HepG2 (cell line): ENCODE results near the gene NEAT1.

Experiments used
- ATF1 ChIP-seq: IDR thresholded peaks from 2 replicates; pipeline ENCODE4 v1.6.1; 2016; ENCODE audit warnings: mild to moderate bottlenecking, control low read depth
- CTCF ChIP-seq: sonication (generic); formaldehyde crosslinking; IDR thresholded peaks from 2 replicates; pipeline ENCODE4 v1.5.0; 2020; ENCODE audit warnings: mild to moderate bottlenecking, missing genetic modification reagents, moderate library complexity
- EZH2 ChIP-seq: conservative IDR thresholded peaks from 2 replicates; pipeline ENCODE4 v1.6.1; 2012; ENCODE audit warnings: mild to moderate bottlenecking, low read depth, low read length, moderate library complexity
- FUBP1 ChIP-seq: sonication (generic); formaldehyde crosslinking; IDR thresholded peaks from 2 replicates; pipeline ENCODE4 v1.5.1; 2020; ENCODE audit warnings: missing genetic modification reagents, mild to moderate bottlenecking, borderline replicate concordance
- MAX ChIP-seq: IDR thresholded peaks from 2 replicates; pipeline ENCODE4 v1.6.1; 2012; ENCODE audit warnings: inconsistent platforms
- MXI1 ChIP-seq: IDR thresholded peaks from 3 replicates; pipeline ENCODE4 v1.6.1; 2012; ENCODE audit warnings: low read depth, low read length, inconsistent platforms, borderline replicate concordance
- RARG ChIP-seq: sonication (generic); formaldehyde crosslinking; IDR thresholded peaks from 2 replicates; pipeline ENCODE4 v1.4.0; 2020; ENCODE audit warnings: low read depth, mild to moderate bottlenecking, missing genetic modification reagents
- SOX13 ChIP-seq, 3 experiments: fragments of 450-650 bp in 1 of 3; sonication (generic) in 1 of 3; formaldehyde crosslinking in 1 of 3; IDR thresholded peaks in 2 of 3; conservative IDR thresholded peaks in 1 of 3; 2 replicates each; pipeline versions ENCODE4 v1.5.0 to v1.6.1; 2016 to 2020; ENCODE audit warnings: antibody characterized with exemption in 1 of 3, mild to moderate bottlenecking in 1 of 3, missing compliant biosample characterization in 1 of 3, missing genetic modification reagents in 1 of 3, moderate library complexity in 1 of 3
- YY1 ChIP-seq: IDR thresholded peaks from 2 replicates; pipeline ENCODE4 v1.6.1; 2011; ENCODE audit warnings: low read length, low read depth, moderate library complexity, mild to moderate bottlenecking; ENCODE audit not compliant: insufficient read depth, insufficient replicate concordance
- ZSCAN20 ChIP-seq: sonication (generic); formaldehyde crosslinking; IDR thresholded peaks from 2 replicates; pipeline ENCODE4 v1.4.0; 2020; ENCODE audit warnings: missing genetic modification reagents, mild to moderate bottlenecking, borderline replicate concordance
- TF ChIP-seq, protein P1 (sequence below): conservative IDR thresholded peaks from 2 replicates; pipeline ENCODE4 v1.6.1; 2018; ENCODE audit warnings: missing genetic modification reagents

DNA sequence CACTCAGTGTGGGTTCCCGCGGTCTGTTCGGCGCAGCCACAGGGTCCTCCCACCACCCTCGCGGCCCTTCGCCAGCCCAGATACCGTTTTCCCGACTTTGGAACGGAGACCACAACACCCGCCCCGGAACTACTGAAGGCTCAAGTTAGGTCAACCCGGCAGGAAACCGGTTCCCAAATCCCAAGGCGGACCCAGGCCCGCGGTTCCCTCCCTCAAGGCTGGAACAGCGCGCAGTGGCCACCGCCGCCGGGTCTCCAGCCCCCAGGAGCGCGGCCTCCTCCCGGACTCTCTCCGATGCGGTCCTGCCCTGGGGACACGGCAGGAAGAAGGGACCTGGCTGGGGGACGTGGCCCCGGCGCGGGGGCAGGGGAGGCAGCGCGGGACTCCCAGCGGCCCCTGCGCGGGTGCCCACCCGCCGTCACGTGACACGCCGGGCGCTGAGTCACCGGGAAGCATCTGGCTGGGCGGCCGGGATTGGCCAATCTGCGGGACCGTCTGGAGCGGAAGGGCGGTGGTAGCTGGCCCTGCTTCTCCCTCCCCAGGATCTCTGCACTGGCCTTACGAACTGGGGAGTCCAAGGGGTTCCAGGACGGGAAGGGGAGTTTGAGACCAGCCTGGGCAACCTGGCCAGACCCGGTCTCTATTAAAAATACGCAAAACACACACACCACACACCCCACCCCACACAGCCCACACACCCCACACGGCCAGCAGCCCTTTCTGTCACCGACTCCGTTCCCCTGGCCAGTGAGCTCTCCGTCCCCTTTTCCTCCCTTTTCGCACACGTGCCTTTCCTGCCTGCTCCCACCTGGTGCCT is 54.8 kb downstream of the NEAT1 start:
- no peak for TF ChIP-seq ATF1 (CRISPR knock-in tag)
- no peak for TF ChIP-seq RARG (CRISPR knock-in tag)
- TF ChIP-seq SOX13 (IDR thresholded peaks at IDR 0.05), result no peak
- TF ChIP-seq SOX13 (CRISPR knock-in tag; conservative IDR thresholded peaks at IDR 0.05 in 1 of 2, IDR thresholded peaks at IDR 0.05 in 1 of 2), result peak in 1 of 2 experiments; percentile 47; a peak in 2 of 4 replicates
- TF ChIP-seq CTCF, result no peak
- TF ChIP-seq YY1, result peak; percentile 65
- TF ChIP-seq ZSCAN20 (CRISPR knock-in tag), result no peak
- no peak for TF ChIP-seq EZH2
- no peak for TF ChIP-seq FUBP1 (CRISPR knock-in tag)
- TF ChIP-seq, protein P1, sequence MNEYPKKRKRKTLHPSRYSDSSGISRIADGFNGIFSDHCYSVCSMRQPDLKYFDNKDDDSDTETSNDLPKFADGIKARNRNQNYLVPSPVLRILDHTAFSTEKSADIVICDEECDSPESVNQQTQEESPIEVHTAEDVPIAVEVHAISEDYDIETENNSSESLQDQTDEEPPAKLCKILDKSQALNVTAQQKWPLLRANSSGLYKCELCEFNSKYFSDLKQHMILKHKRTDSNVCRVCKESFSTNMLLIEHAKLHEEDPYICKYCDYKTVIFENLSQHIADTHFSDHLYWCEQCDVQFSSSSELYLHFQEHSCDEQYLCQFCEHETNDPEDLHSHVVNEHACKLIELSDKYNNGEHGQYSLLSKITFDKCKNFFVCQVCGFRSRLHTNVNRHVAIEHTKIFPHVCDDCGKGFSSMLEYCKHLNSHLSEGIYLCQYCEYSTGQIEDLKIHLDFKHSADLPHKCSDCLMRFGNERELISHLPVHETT (CRISPR knock-in tag), result peak; percentile 83
- peak; percentile 87; the same call in 2 of the 3 replicates for TF ChIP-seq MXI1
- peak; percentile 66 for TF ChIP-seq MAX
